ENCODE data around the gene PDXP. TPM values are rescaled to one million over a fixed set of nuclear protein-coding genes. Genes with fewer than 3 reads are reported as not detected.

Gene PDXP
- total and polyA plus RNA-seq, 2 donors (not counting 3 experiments of a cell fraction or from before 2014, with no cell fraction given): 18.0 to 20.0 TPM

DNA sequence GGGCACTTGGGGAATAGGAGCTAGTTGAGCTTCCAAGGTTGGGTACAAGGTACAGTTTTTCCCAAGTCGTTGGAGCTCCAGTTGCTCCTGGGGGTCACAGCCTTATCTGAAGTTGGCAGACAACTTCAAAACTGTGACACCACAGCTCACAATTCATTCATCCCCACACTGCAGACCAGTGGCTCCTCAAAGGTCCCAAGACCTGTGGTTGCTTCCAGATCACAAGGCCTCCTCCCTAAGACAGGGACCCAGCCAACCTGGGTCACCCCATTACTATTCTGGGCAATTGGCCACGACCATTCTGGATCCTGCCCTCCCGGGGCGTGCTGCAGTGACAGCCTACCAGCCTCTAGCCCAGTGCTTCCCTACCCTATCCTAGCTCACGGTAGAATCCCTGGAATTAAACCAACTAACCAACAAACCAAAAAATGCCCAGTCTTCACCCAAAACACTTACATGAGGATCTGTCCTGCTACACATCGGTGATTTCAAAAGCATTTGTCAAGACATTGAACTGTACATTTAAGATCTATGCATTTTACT lies 862 bp upstream of the PDXP start:
- DNase-seq (ENCODE audit: low read depth, low spot score): no peak

More for the DNA sequence above, 862 bp upstream of the PDXP start:
- Histone ChIP-seq H4K20me1 (replicated peaks; ENCODE audit: control insufficient read depth, extremely low read depth, insufficient read depth, low read length) (no peaks in the 10 kb centered on the region), H3K27me3 (ENCODE audit: control insufficient read depth in 2 of 2, insufficient read depth in 2 of 2, low read length in 2 of 2) (no peaks in the 10 kb centered on the region), H3K4me1 (ENCODE audit: control insufficient read depth, extremely low read depth, insufficient read depth, low read length) (peaks cover 17% of the 10 kb centered on the region), H3K9ac (replicated peaks; ENCODE audit: extremely low read depth, insufficient read depth, low read length) (peak overlapping the region; percentile 30), H3K36me3 (ENCODE audit: control insufficient read depth in 2 of 2, extremely low read depth in 1 of 2, insufficient read depth in 2 of 2, low read length in 2 of 2) (no peaks in the 10 kb centered on the region), H3K79me2 (ENCODE audit: control insufficient read depth, insufficient read depth, low read length) (peaks cover 29% of the 10 kb centered on the region), H3K4me3 (replicated peaks in 1 of 3; ENCODE audit: insufficient read depth in 1 of 3, low read depth in 1 of 3, low read length in 3 of 3) (peak overlapping the region in 2 of 3 experiments; percentile 30 to 54), H2AFZ (ENCODE audit: low read depth, low read length) (peak overlapping the region; percentile 82), H3K4me2 (ENCODE audit: insufficient read depth, low read length) (peak overlapping the region; percentile 85), H3K9me1 (replicated peaks; ENCODE audit: control insufficient read depth, extremely low read depth, insufficient read depth, low read length) (no peaks in the 10 kb centered on the region), H3K9me3 (replicated peaks; ENCODE audit: control insufficient read depth, insufficient read depth, low read length) (no peaks in the 10 kb centered on the region), H3K27ac (ENCODE audit: insufficient read depth, low read depth, low read length) (no peak overlapping the region)
- BruUV-seq (replicated peaks): TSS peak; percentile 81
- no peak for FAIRE-seq
- intact Hi-C loops (cut with micrococcal nuclease) (loop anchor here (1.0 kb wide), 4 partner anchors 14 to 39 kb away; partner anchors contain the start of gene LGALS1), dilution Hi-C loops (cut with MboI; ENCODE audit: extremely low pct_ligation_motif_present, low sequenced_read_pairs) (no loop called here)
- ChIA-PET CTCF (interaction anchor here (1.0 to 8.6 kb wide), 14 partner anchors 7 to 124 kb away, joined by 3 to 220 read pairs (median 4); partner anchors contain the start of genes LGALS1 and NOL12), POLR2A (interaction anchor here (0.5 to 1.6 kb wide), 4 partner anchors 14 to 302 kb away, joined by 3 to 8 read pairs (median 6); partner anchors contain the start of genes LGALS1 and NOL12)
- no peak for TF ChIP-seq POLR2AphosphoS5 (IDR thresholded peaks at IDR 0.05; ENCODE audit: insufficient read depth, low read depth, low read length)
- TF ChIP-seq, protein P1, sequence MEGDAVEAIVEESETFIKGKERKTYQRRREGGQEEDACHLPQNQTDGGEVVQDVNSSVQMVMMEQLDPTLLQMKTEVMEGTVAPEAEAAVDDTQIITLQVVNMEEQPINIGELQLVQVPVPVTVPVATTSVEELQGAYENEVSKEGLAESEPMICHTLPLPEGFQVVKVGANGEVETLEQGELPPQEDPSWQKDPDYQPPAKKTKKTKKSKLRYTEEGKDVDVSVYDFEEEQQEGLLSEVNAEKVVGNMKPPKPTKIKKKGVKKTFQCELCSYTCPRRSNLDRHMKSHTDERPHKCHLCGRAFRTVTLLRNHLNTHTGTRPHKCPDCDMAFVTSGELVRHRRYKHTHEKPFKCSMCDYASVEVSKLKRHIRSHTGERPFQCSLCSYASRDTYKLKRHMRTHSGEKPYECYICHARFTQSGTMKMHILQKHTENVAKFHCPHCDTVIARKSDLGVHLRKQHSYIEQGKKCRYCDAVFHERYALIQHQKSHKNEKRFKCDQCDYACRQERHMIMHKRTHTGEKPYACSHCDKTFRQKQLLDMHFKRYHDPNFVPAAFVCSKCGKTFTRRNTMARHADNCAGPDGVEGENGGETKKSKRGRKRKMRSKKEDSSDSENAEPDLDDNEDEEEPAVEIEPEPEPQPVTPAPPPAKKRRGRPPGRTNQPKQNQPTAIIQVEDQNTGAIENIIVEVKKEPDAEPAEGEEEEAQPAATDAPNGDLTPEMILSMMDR (IDR thresholded peaks at IDR 0.05; ENCODE audit: extremely low read depth in 1 of 2, insufficient read depth in 1 of 2, low read depth in 1 of 2, low read length in 2 of 2): no peak

Data from endothelial cell of umbilical vein (primary cell).